Activated B cell treated with CpG ODN at 0.5 μM for 24 hours (primary cell): ENCODE data around the gene PGRMC1. TPM values are rescaled to one million over a fixed set of nuclear protein-coding genes. Genes with fewer than 3 reads are reported as not detected.
"Not testable (repeated sequence)": the region's sequence is repeated elsewhere in the genome, so short reads cannot be mapped to it uniquely, and the experiment has no call there.

Source experiments
- ATAC-seq: fragments of 200-7000 bp; cut with Tn5 transposase; one replicate; pipeline ENCODE4 v1.10.0; 2021; ENCODE audit warnings: low read depth, mild to moderate bottlenecking, moderate library complexity
- CTCF ChIA-PET: fragments of 350-600 bp; sonication (Branson Sonifier 250); formaldehyde crosslinking; loops from one replicate; lab custom pipeline; 2021; ENCODE audit warnings: antibody characterized with exemption; lab: Charles Lee
- POLR2A ChIA-PET: fragments of 350-600 bp; sonication (Branson Sonifier 250); formaldehyde crosslinking; loops from one replicate; lab custom pipeline; 2021; ENCODE audit warnings: antibody characterized with exemption; lab: Charles Lee
- DNase-seq: peaks from one replicate; pipeline ENCODE4 v3.0.0; 2022
- H3K27ac Mint-ChIP-seq: one replicate; pipeline ENCODE4 v1.8.0; 2020; ENCODE audit warnings: mixed read lengths
- H3K27me3 Mint-ChIP-seq: one replicate; pipeline ENCODE4 v1.8.0; 2021; ENCODE audit warnings: mixed read lengths
- H3K36me3 Mint-ChIP-seq: one replicate; pipeline ENCODE4 v1.8.0; 2021; ENCODE audit warnings: low read depth, mixed read lengths
- H3K4me1 Mint-ChIP-seq: one replicate; pipeline ENCODE4 v1.8.0; 2021; ENCODE audit warnings: mixed read lengths
- H3K4me3 Mint-ChIP-seq: one replicate; pipeline ENCODE4 v1.8.0; 2020; ENCODE audit warnings: mild to moderate bottlenecking, mixed read lengths
- H3K9me3 Mint-ChIP-seq: one replicate; pipeline ENCODE4 v1.8.0; 2020; ENCODE audit warnings: mixed read lengths
- CTCF ChIP-seq: fragments of 200-600 bp; IDR thresholded peaks from one replicate; pipeline ENCODE4 v1.8.0; 2022; ENCODE audit warnings: antibody characterized with exemption, mild to moderate bottlenecking
- intact Hi-C: fragments of 100-400 bp; cut with micrococcal nuclease; formaldehyde crosslinking; loops from one replicate; pipeline ENCODE4 v1.15.1; 2024
- total RNA-seq: library from RNA; stranded (reverse); gene quantifications from 2 replicates; pipeline ENCODE4 v1.2.3, GENCODE V29; 2022

PGRMC1 gene
- total RNA-seq, 1 donor from 2014 or later, result 9.8 TPM

GRCh38 chrX:119266364-119266995 is 30.4 kb downstream of the PGRMC1 start:
- TF ChIP-seq CTCF, result no peak
- POLR2A ChIA-PET, result no interaction called here
- Mint-ChIP-seq H3K36me3 (no peaks in the 10 kb centered on the region), H3K4me1 (peaks cover 2% of the 10 kb centered on the region), H3K27me3 (peaks cover 2% of the 10 kb centered on the region), H3K27ac (no peak overlapping the region), H3K4me3 (no peak overlapping the region), H3K9me3 (no peaks in the 10 kb centered on the region)
- DNase-seq (no peak), ATAC-seq (no peak)
- CTCF ChIA-PET, result interaction anchor here (1.3 kb wide), 1 partner anchor 148 kb away, joined by 7 read pairs; no protein-coding TSS in a partner anchor
- intact Hi-C loops, result loop anchor here (1.0 to 2.0 kb wide), 3 partner anchors 30 to 419 kb away; partner anchors contain the start of gene PGRMC1

- H3K4me3 Mint-ChIP-seq, POLR2A ChIA-PET, H3K36me3 Mint-ChIP-seq, H3K27ac Mint-ChIP-seq, H3K27me3 Mint-ChIP-seq, H3K4me1 Mint-ChIP-seq, CTCF ChIA-PET, ATAC-seq, H3K9me3 Mint-ChIP-seq, DNase-seq: not testable (repeated sequence)
- intact Hi-C loops, result loop anchor here (2.0 kb wide), 1 partner anchor 30 kb away; the partner anchor contains the start of gene PGRMC1
Measured at GRCh38 chrX:119267115-119267514, 31.0 kb downstream of the PGRMC1 start.

- Mint-ChIP-seq H3K9me3 (no peaks in the 10 kb centered on the region), H3K27ac (no peak overlapping the region), H3K36me3 (no peaks in the 10 kb centered on the region), H3K4me1 (peaks cover 9% of the 10 kb centered on the region), H3K27me3 (peaks cover 13% of the 10 kb centered on the region), H3K4me3 (peak overlapping the region; percentile 72)
- ChIA-PET POLR2A (interaction anchor here (0.6 kb wide), 1 partner anchor 330 kb away, joined by 6 read pairs; no protein-coding TSS in a partner anchor), CTCF (no interaction called here)
- ATAC-seq, result no peak
- no peak for TF ChIP-seq CTCF
- intact Hi-C loops, result no loop called here
- DNase-seq, result no peak
Measured at GRCh38 chrX:119272882-119273419, 36.9 kb downstream of the PGRMC1 start.

DNA sequence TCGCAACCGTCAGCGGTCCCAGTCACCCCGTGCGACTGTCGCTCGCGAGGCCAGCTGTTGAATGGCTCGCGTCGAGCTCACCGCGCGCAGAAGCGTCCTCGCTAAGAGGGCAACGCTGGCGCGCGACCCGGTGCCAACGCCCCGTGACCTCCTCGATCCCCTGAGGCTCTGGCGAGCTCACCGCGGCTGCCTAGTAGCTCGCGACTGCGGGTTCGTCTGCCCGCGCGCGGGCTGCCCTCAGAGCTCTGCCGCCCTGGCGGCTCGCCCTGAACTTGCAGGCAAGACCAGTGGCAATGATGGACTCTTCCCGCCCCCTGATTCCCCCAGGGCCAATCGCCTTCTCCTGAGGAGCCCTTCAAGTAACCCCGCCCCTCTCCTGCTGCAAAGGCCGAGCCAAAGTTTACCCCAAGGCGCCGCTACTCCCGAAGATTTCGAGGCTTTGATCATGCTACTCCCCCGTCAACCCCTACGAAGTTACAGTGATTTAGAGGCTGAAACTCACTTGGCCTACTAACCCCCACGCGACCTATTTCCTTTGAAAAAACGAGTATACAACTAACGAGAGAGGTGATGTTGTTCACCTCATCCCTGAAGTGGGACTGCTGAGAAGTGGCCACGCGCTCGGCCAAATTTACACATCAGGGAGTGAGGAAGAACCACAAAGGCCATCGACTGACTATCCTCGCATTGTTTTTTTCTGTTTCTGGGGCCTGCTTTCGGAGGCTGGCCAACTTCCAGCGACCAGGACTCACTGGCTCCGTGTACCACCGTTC is 37.5 kb downstream of the PGRMC1 start:
- DNase-seq (peak; percentile 27), ATAC-seq (peak; percentile 95)
- POLR2A ChIA-PET, result interaction anchor here (0.6 kb wide), 1 partner anchor 331 kb away, joined by 6 read pairs; no protein-coding TSS in a partner anchor
- Mint-ChIP-seq H3K4me3 (peak overlapping the region; percentile 72), H3K4me1 (peaks cover 9% of the 10 kb centered on the region), H3K27me3 (peaks cover 13% of the 10 kb centered on the region), H3K9me3 (no peaks in the 10 kb centered on the region), H3K36me3 (no peaks in the 10 kb centered on the region), H3K27ac (no peak overlapping the region)
- CTCF ChIA-PET, result no interaction called here
- no peak for TF ChIP-seq CTCF
- intact Hi-C loops, result no loop called here

GRCh38 chrX:119282347-119282746 is 46.3 kb downstream of the PGRMC1 start:
- POLR2A ChIA-PET, DNase-seq, H3K4me1 Mint-ChIP-seq, ATAC-seq, H3K27me3 Mint-ChIP-seq, intact Hi-C loops, H3K27ac Mint-ChIP-seq, CTCF ChIA-PET, H3K9me3 Mint-ChIP-seq, H3K36me3 Mint-ChIP-seq, H3K4me3 Mint-ChIP-seq: not testable (repeated sequence)

GRCh38 chrX:119288890-119289393 is 52.9 kb downstream of the PGRMC1 start:
- POLR2A ChIA-PET, result no interaction called here
- H3K4me1 Mint-ChIP-seq, result no peaks in the 10 kb centered on the region
- DNase-seq, result no peak
- TF ChIP-seq CTCF, result no peak
- no peak for ATAC-seq
- CTCF ChIA-PET, result no interaction called here
- no peaks in the 10 kb centered on the region for H3K36me3 Mint-ChIP-seq
- intact Hi-C loops, result no loop called here
- peaks cover 3% of the 10 kb centered on the region for H3K27me3 Mint-ChIP-seq
- H3K4me3 Mint-ChIP-seq, result no peak overlapping the region
- no peaks in the 10 kb centered on the region for H3K9me3 Mint-ChIP-seq
- H3K27ac Mint-ChIP-seq, result no peak overlapping the region
